Small intestine (tissue), 7 donors: ENCODE data around the gene TMEM176A. TPM values are rescaled to one million over a fixed set of nuclear protein-coding genes. Genes with fewer than 3 reads are reported as not detected.

Experiments
- DNase-seq, 2 donors: peaks; one replicate each; pipeline versions ENCODE4 v3.0.0 to v3.0.0-alpha.2; 2013
- FAIRE-seq: peaks from 2 replicates; lab custom pipeline; 2012; peaks lifted over from hg19 to GRCh38; lab: Jason Lieb, UNC
- H3K27ac ChIP-seq, 3 donors: one replicate each; pipeline ENCODE4 v1.5.1; 2013; ENCODE audit warnings: low read length in 2 of 3, mild to moderate bottlenecking in 2 of 3, control low read depth in 1 of 3, inconsistent platforms in 1 of 3, low read depth in 1 of 3, moderate library complexity in 1 of 3
- H3K27me3 ChIP-seq, 3 donors: one replicate each; pipeline ENCODE4 v1.6.1; 2013; ENCODE audit warnings: low read length in 3 of 3, inconsistent platforms in 1 of 3; ENCODE audit not compliant: control insufficient read depth in 3 of 3, insufficient read depth in 3 of 3
- H3K36me3 ChIP-seq, 3 donors: one replicate each; pipeline ENCODE4 v1.6.1; 2013; ENCODE audit warnings: low read length in 3 of 3, inconsistent platforms in 1 of 3, low read depth in 1 of 3, mild to moderate bottlenecking in 1 of 3, moderate library complexity in 1 of 3; ENCODE audit not compliant: control insufficient read depth in 3 of 3, insufficient read depth in 2 of 3
- H3K4me1 ChIP-seq, 3 donors: one replicate each; pipeline ENCODE4 v1.6.1; 2013; ENCODE audit warnings: low read length in 2 of 3, inconsistent platforms in 1 of 3, low read depth in 1 of 3, mild to moderate bottlenecking in 1 of 3, moderate library complexity in 1 of 3; ENCODE audit not compliant: control insufficient read depth in 3 of 3, insufficient read depth in 2 of 3
- H3K4me3 ChIP-seq, 3 donors: one replicate each; pipeline ENCODE4 v1.5.1; 2013; ENCODE audit warnings: low read length in 3 of 3, control low read depth in 1 of 3, inconsistent platforms in 1 of 3, low read depth in 1 of 3, mild to moderate bottlenecking in 1 of 3, moderate library complexity in 1 of 3
- H3K9me3 ChIP-seq, 2 donors: one replicate each; pipeline ENCODE4 v1.6.1; 2013; ENCODE audit warnings: low read depth in 1 of 2, low read length in 1 of 2; ENCODE audit not compliant: control insufficient read depth in 2 of 2, insufficient read depth in 1 of 2
- WGBS, 3 donors: extraction: QIAGEN DNeasy Blood & Tissue Kit; methylation state at CpG; one replicate each; pipeline ENCODE4 v1.1.7; 2013; 5-methylcytosine and 5-hydroxymethylcytosine counted together
- polyA plus RNA-seq, 4 donors: library from polyadenylated mRNA; stranded (reverse) in 3 of 4; unstranded in 1 of 4; fragments of 200-250 nt in 3 of 4; fragments of 120-200 nt in 1 of 4; gene quantifications; one replicate each; pipeline versions ENCODE4 v1.2.1 to v1.2.3, GENCODE V29; 2013
- donor health status: healthy with polysubstance abuse.
- donor health status: control.
- donor health status: control.
- donor health status: Bipolar disorder and iron deficiency.
- donor health status: healthy.

TMEM176A gene
- polyA plus RNA-seq, 4 donors, result 143 to 380 (median 229) TPM

DNA sequence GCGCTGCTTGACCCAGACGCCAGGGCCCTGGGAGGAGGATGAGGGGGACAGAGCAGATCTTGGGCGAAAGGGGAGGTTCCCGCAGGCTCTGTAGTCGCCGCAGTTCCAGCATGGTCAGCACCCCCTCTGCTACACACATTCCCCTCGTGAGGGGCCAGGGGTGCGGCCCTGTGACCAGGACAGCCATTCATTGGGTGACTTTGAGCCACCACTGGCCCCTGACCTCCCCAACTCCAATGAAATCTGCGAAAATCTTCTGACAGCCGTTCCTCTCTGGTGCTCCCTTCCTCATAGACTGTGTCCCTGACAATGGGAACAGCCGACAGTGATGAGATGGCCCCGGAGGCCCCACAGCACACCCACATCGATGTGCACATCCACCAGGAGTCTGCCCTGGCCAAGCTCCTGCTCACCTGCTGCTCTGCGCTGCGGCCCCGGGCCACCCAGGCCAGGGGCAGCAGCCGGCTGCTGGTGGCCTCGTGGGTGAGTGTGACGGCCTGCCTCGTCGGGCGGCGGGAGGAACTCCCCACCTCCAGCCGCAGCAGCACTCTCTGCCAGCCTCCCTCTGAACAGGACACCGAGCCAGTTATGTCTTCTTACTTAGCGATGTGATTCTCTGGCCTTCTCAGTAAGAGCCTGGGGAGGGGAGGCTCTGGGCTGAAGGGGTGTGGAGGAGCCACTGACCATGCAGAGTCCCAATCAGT, 825 bp downstream of the TMEM176A start:
- Histone ChIP-seq H3K27ac (peak overlapping the region; percentile 80 to 93 (median 86)), H3K36me3 (peaks cover 0 to 46% (median 0%) of the 10 kb centered on the region in 3 donors), H3K9me3 (peaks cover 2 to 9% of the 10 kb centered on the region in 2 donors), H3K27me3 (peaks cover 0 to 10% (median 0%) of the 10 kb centered on the region in 3 donors), H3K4me3 (peak overlapping the region; percentile 76 to 84 (median 79)), H3K4me1 (peaks cover 4 to 30% (median 5%) of the 10 kb centered on the region in 3 donors)
- no peak for FAIRE-seq
- DNase-seq, result peak in 1 of 2 donors; percentile 67
- WGBS, 3 donors, result 19 to 29% (median 25%) methylated on average over 25 to 26 of the region's 26 CpGs

DNA sequence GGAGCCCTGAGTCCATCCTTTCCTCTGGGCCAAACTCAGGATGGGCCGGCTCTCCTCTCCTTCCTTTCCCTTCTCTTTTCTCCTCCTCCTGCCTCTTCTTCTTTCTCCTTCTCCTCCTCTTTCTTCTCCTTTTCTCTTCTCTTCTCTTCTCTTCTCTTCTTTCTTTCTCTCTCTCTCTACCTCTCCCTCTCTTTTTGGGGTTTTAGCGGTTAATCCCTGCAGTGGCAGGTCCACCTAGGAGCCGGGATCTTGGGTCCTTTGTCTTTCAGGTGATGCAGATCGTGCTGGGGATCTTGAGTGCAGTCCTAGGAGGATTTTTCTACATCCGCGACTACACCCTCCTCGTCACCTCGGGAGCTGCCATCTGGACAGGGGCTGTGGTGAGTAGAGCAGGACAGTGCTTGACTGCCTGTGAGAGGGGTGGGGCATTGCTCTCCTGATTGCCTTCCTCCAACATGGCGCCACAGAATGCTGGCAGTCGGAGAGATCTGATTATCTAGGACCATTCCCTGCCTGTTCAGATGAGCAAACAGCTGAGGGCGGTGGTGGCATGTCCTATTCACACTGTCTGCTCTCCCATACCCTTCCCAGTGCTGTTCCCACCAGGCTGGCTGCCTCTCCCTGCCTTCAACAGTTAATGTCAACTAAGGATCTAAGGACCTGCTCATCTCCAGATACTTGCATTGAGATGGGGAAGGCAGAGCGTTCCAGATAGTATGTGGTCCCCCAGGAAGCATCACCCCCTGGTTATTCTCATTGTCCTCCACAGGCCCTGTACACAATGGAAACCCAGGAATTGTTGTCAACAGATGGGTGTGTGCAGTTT, 1.6 kb downstream of the TMEM176A start:
- no peak for DNase-seq
- peaks cover 0 to 10% (median 0%) of the 10 kb centered on the region in 3 donors for H3K27me3 ChIP-seq
- peaks cover 4 to 14% of the 10 kb centered on the region in 2 donors for H3K9me3 ChIP-seq
- 83 to 89% (median 87%) methylated on average over 12 of the region's 12 CpGs for WGBS, 3 donors
- FAIRE-seq, result no peak
- H3K4me1 ChIP-seq, result peaks cover 4 to 30% (median 5%) of the 10 kb centered on the region in 3 donors
- H3K27ac ChIP-seq, result peak overlapping the region in 2 of 3 donors; percentile 86 to 93
- peak overlapping the region in 2 of 3 donors; percentile 76 to 84 for H3K4me3 ChIP-seq
- H3K36me3 ChIP-seq, result peaks cover 0 to 46% (median 0%) of the 10 kb centered on the region in 3 donors

DNA sequence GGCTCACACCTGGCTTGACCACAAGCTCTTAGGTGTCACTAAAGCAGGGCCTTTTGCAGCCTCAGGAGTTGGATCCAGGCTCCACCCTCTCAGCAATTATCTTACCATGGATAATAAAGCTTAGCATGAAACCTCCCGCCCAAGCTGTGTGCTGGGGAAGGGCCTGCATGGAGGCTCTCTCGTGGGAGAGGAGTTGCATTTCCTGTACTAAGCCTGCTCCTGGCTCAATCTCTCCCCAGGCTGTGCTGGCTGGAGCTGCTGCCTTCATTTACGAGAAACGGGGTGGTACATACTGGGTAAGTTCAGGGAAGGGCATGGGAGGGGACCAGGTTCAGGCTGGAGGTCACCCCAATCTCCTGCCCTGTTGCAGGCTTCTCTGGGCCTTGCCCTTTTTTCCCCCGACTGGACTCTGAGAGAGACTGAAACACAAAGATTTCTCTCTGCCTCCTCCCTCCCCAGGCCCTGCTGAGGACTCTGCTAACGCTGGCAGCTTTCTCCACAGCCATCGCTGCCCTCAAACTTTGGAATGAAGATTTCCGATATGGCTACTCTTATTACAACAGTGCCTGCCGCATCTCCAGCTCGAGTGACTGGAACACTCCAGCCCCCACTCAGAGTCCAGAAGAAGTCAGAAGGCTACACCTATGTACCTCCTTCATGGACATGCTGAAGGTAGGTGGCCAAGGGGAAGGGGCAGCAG, 2.7 kb downstream of the TMEM176A start:
- Histone ChIP-seq H3K27me3 (peaks cover 0 to 10% (median 0%) of the 10 kb centered on the region in 3 donors), H3K27ac (peak overlapping the region in 2 of 3 donors; percentile 29 to 37), H3K4me1 (peaks cover 4 to 33% (median 5%) of the 10 kb centered on the region in 3 donors), H3K4me3 (no peak overlapping the region), H3K36me3 (peaks cover 0 to 43% (median 0%) of the 10 kb centered on the region in 3 donors), H3K9me3 (peaks cover 4 to 14% of the 10 kb centered on the region in 2 donors)
- FAIRE-seq, result no peak
- WGBS, 3 donors, result 59 to 70% (median 61%) methylated on average over 10 of the region's 10 CpGs
- DNase-seq, result no peak

DNA sequence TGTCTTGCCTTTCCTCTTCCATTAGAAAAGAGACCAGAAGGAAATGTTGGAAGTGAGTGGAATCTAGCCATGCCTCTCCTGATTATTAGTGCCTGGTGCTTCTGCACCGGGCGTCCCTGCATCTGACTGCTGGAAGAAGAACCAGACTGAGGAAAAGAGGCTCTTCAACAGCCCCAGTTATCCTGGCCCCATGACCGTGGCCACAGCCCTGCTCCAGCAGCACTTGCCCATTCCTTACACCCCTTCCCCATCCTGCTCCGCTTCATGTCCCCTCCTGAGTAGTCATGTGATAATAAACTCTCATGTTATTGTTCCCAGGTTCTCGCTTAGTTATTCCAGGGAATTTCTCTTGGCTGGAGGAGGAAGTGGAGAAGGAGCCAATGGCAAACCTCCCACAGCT, 4.2 kb downstream of the TMEM176A start:
- Histone ChIP-seq H3K9me3 (peaks cover 4 to 19% of the 10 kb centered on the region in 2 donors), H3K4me1 (peaks cover 4 to 27% (median 5%) of the 10 kb centered on the region in 3 donors), H3K27ac (no peak overlapping the region), H3K36me3 (peaks cover 0 to 41% (median 0%) of the 10 kb centered on the region in 3 donors), H3K27me3 (peaks cover 0 to 8% (median 0%) of the 10 kb centered on the region in 3 donors), H3K4me3 (no peak overlapping the region)
- 90 to 98% (median 94%) methylated on average over 5 of the region's 5 CpGs for WGBS, 3 donors
- no peak for DNase-seq
- no peak for FAIRE-seq

DNA sequence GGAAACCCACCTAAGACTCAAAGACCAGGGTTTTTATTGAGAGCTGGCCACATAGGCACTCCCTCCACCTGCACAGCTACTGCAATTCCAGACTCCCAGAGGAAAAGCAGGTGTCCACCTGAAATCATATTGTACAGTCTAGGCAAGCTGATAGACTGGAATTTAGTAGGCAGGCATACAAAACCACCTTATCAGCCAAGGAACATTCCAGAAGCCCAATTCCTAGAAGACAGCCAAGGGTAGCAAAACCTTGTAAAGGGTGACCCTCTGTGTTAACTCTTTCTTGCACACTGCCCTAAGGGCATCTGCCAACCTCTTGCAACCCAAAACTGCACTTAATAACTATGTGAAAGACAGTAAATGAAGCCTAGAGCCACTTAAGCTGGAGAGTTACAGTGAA, 5.3 kb downstream of the TMEM176A start:
- H3K4me1 ChIP-seq, result peaks cover 4 to 27% (median 5%) of the 10 kb centered on the region in 3 donors
- peaks cover 0 to 41% (median 0%) of the 10 kb centered on the region in 3 donors for H3K36me3 ChIP-seq
- H3K27me3 ChIP-seq, result peaks cover 0 to 6% (median 0%) of the 10 kb centered on the region in 3 donors
- peaks cover 4 to 19% of the 10 kb centered on the region in 2 donors for H3K9me3 ChIP-seq
- H3K27ac ChIP-seq, result no peak overlapping the region
- H3K4me3 ChIP-seq, result no peak overlapping the region
- FAIRE-seq, result no peak
- no peak for DNase-seq

DNA sequence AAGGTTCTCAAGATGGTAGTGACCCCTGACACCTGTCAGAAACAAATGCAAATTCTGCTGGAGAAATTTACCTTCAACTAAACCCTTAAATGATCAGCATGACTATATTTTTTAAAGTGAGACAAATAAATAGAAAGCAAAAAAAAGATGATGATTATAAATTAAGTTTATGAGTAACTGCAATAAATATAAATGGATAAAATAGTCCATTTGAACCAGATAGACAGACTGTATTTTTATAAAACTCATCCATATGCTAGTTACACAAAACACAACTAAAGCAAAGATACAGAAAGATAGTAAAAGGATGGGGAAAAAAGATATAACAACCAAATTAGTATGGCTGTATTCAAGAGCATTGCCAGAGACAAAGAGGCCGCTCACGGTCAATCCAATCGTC, 5.9 kb downstream of the TMEM176A start:
- H3K27ac ChIP-seq, result no peak overlapping the region
- H3K27me3 ChIP-seq, result peaks cover 0 to 6% (median 0%) of the 10 kb centered on the region in 3 donors
- H3K4me1 ChIP-seq, result peaks cover 4 to 25% (median 5%) of the 10 kb centered on the region in 3 donors
- FAIRE-seq, result no peak
- DNase-seq, result no peak
- 95 to 96% (median 96%) methylated on average over 3 of the region's 3 CpGs for WGBS, 3 donors
- no peak overlapping the region for H3K4me3 ChIP-seq
- H3K36me3 ChIP-seq, result peaks cover 0 to 41% (median 0%) of the 10 kb centered on the region in 3 donors
- H3K9me3 ChIP-seq, result peaks cover 4 to 19% of the 10 kb centered on the region in 2 donors

DNA sequence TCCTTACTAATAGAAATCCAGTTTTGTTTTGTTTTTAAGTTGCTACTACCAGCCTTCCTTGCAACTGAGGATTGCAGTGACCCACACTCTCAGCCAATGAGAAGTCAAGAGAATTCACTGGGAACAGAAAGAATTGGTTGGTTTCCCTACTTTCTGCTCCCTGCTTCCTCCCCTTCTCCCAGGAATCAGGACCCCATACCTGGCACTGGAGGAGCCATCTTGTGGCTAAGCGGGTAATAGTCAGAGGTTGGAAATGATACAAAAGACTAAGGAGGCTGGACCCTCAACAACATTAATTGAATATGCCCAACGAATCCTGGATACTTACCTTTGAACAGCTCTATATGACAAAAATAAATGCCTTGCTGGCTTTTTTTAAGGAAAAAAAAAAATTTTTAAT, 6.3 kb downstream of the TMEM176A start:
- no peak for DNase-seq
- Histone ChIP-seq H3K4me3 (no peak overlapping the region), H3K27me3 (peaks cover 0 to 6% (median 0%) of the 10 kb centered on the region in 3 donors), H3K36me3 (peaks cover 0 to 37% (median 0%) of the 10 kb centered on the region in 3 donors), H3K9me3 (peaks cover 4 to 19% of the 10 kb centered on the region in 2 donors), H3K4me1 (peaks cover 4 to 21% (median 5%) of the 10 kb centered on the region in 3 donors), H3K27ac (no peak overlapping the region)
- 86 to 90% (median 89%) methylated on average over 2 of the region's 2 CpGs for WGBS, 3 donors
- no peak for FAIRE-seq
